Measurements from ENCODE around the gene VAPA. TPM values are rescaled to one million over a fixed set of nuclear protein-coding genes. Genes with fewer than 3 reads are reported as not detected.

The VAPA gene
- total and polyA plus RNA-seq, 2 of the 4 experiments (the other 2 are of a cell fraction): 199 to 206 TPM

- peak overlapping the region; percentile 0; the same call in 1 of the 2 replicates for H3K18ac ChIP-seq (ENCODE audit: low read depth, low read length)
- peaks cover 2% of the 10 kb centered on the region; the same call in 1 of the 2 replicates for H3K27me3 ChIP-seq (ENCODE audit: control insufficient read depth, insufficient read depth, low read length)
- peak overlapping the region; percentile 40 for H2BK5ac ChIP-seq (ENCODE audit: low read depth, low read length, poor library complexity, severe bottlenecking)
- H3K56ac ChIP-seq (ENCODE audit: extremely low read depth, insufficient read depth, low read length): no peak overlapping the region
- no peak overlapping the region for H2BK15ac ChIP-seq (ENCODE audit: low read depth, low read length)
- no CpG with 5 or more reads among the region's 2 CpGs for whole genome bisulfite sequencing, 2 experiments (ENCODE audit: extremely low coverage in 2 of 2, insufficient read length in 1 of 2)
- H4K8ac ChIP-seq (ENCODE audit: low read depth in 2 of 2, low read length in 2 of 2): no peak overlapping the region
- peak overlapping the region; percentile 54; the same call in 1 of the 2 replicates for H3K27ac ChIP-seq (ENCODE audit: insufficient read depth, low read length)
- H3K23ac ChIP-seq (ENCODE audit: low read depth, low read length): no peak overlapping the region
- H2BK120ac ChIP-seq (ENCODE audit: low read depth, low read length): peak overlapping the region; percentile 38; the same call in 1 of the 2 replicates
- no TSS peak for BruUV-seq (replicated peaks)
- H3K36me3 ChIP-seq (ENCODE audit: control insufficient read depth, insufficient read depth, low read length): no peaks in the 10 kb centered on the region
- peak overlapping the region; percentile 56; the same call in 1 of the 2 replicates for H2AK5ac ChIP-seq (ENCODE audit: low read depth, low read length)
- H3K4ac ChIP-seq (ENCODE audit: low read depth, low read length): peak overlapping the region; percentile 52
- H2AK9ac ChIP-seq (replicated peaks; ENCODE audit: low read depth, low read length, poor library complexity): no peak overlapping the region
- intact Hi-C loops (cut with micrococcal nuclease): loop anchor here (10.0 kb wide), 3 partner anchors 260 to 480 kb away; partner anchors contain the start of gene APCDD1
- no peak for TF ChIP-seq MAZ (IDR thresholded peaks at IDR 0.05; ENCODE audit: borderline replicate concordance, low read depth, low read length)
- TF ChIP-seq, protein P1, sequence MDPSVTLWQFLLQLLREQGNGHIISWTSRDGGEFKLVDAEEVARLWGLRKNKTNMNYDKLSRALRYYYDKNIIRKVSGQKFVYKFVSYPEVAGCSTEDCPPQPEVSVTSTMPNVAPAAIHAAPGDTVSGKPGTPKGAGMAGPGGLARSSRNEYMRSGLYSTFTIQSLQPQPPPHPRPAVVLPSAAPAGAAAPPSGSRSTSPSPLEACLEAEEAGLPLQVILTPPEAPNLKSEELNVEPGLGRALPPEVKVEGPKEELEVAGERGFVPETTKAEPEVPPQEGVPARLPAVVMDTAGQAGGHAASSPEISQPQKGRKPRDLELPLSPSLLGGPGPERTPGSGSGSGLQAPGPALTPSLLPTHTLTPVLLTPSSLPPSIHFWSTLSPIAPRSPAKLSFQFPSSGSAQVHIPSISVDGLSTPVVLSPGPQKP (IDR thresholded peaks at IDR 0.05; ENCODE audit: borderline replicate concordance, low read depth, low read length): no peak
- no peak for TF ChIP-seq MAFK (IDR thresholded peaks at IDR 0.05; ENCODE audit: low read depth, low read length)
- TF ChIP-seq, protein P2, sequence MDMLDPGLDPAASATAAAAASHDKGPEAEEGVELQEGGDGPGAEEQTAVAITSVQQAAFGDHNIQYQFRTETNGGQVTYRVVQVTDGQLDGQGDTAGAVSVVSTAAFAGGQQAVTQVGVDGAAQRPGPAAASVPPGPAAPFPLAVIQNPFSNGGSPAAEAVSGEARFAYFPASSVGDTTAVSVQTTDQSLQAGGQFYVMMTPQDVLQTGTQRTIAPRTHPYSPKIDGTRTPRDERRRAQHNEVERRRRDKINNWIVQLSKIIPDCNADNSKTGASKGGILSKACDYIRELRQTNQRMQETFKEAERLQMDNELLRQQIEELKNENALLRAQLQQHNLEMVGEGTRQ (IDR thresholded peaks at IDR 0.05; ENCODE audit: low read depth, low read length): no peak
- no peak for TF ChIP-seq MXI1 (IDR thresholded peaks at IDR 0.05; ENCODE audit: borderline replicate concordance, low read depth, low read length)
- TF ChIP-seq RFX5 (IDR thresholded peaks at IDR 0.05; ENCODE audit: low read depth, low read length): no peak
- no peak for TF ChIP-seq NFE2L2 (IDR thresholded peaks at IDR 0.05; ENCODE audit: low read depth, low read length)
- TF ChIP-seq RAD21 (IDR thresholded peaks at IDR 0.05; ENCODE audit: low read length): no peak
- TF ChIP-seq, protein P3, sequence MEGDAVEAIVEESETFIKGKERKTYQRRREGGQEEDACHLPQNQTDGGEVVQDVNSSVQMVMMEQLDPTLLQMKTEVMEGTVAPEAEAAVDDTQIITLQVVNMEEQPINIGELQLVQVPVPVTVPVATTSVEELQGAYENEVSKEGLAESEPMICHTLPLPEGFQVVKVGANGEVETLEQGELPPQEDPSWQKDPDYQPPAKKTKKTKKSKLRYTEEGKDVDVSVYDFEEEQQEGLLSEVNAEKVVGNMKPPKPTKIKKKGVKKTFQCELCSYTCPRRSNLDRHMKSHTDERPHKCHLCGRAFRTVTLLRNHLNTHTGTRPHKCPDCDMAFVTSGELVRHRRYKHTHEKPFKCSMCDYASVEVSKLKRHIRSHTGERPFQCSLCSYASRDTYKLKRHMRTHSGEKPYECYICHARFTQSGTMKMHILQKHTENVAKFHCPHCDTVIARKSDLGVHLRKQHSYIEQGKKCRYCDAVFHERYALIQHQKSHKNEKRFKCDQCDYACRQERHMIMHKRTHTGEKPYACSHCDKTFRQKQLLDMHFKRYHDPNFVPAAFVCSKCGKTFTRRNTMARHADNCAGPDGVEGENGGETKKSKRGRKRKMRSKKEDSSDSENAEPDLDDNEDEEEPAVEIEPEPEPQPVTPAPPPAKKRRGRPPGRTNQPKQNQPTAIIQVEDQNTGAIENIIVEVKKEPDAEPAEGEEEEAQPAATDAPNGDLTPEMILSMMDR (conservative IDR thresholded peaks at IDR 0.05; ENCODE audit: low read depth, low read length): no peak
- TF ChIP-seq SMC3 (IDR thresholded peaks at IDR 0.05; ENCODE audit: low read depth, low read length): no peak
- TF ChIP-seq POLR2A (IDR thresholded peaks at IDR 0.05; ENCODE audit: low read depth, low read length): no peak
- TF ChIP-seq CHD1 (IDR thresholded peaks at IDR 0.05; ENCODE audit: low read depth, low read length): no peak
- peak overlapping the region; percentile 41; the same call in 1 of the 2 replicates for H2BK20ac ChIP-seq (ENCODE audit: low read depth, low read length)
- no peak overlapping the region for H2AFZ ChIP-seq (replicated peaks; ENCODE audit: low read length, poor library complexity)
- H3K9ac ChIP-seq (ENCODE audit: low read depth, low read length): no peak overlapping the region
- peaks cover 3% of the 10 kb centered on the region for H3K9me3 ChIP-seq (ENCODE audit: control insufficient read depth, insufficient read depth, low read length)
- no peak overlapping the region for H3K4me3 ChIP-seq (ENCODE audit: insufficient read depth, low read depth, low read length)
- in situ Hi-C loops (cut with MboI; ENCODE audit: low sequenced_read_pairs): loop anchor here (5.0 kb wide), 1 partner anchor 548 kb away; no protein-coding TSS in a partner anchor
- no peaks in the 10 kb centered on the region for H3K79me1 ChIP-seq (ENCODE audit: low read depth in 1 of 2, low read length in 2 of 2)
- H3K14ac ChIP-seq (replicated peaks; ENCODE audit: low read depth, low read length): peak overlapping the region; percentile 30
- H3K4me1 ChIP-seq (ENCODE audit: control insufficient read depth, insufficient read depth, low read length): peaks cover 6% of the 10 kb centered on the region
- peak overlapping the region; percentile 4 for H3K4me2 ChIP-seq (ENCODE audit: low read depth, low read length)
- peak; percentile 75 for ATAC-seq (ENCODE audit: low read depth)
- CTCF ChIA-PET: interaction anchor here (1.1 kb wide), 1 partner anchor 20 kb away, joined by 3 read pairs; no protein-coding TSS in a partner anchor
- peak; percentile 65 for DNase-seq
- H3K9me1 ChIP-seq (ENCODE audit: insufficient read depth, low read length): peaks cover 4% of the 10 kb centered on the region; the same call in 1 of the 2 replicates
- H4K91ac ChIP-seq (ENCODE audit: insufficient read depth, low read depth, low read length): no peak overlapping the region
- dilution Hi-C loops (cut with HindIII; ENCODE audit: low sequenced_read_pairs, unreplicated experiment): no loop called here
- H4K20me1 ChIP-seq (ENCODE audit: insufficient read depth, low read length): no peaks in the 10 kb centered on the region
- POLR2A ChIA-PET (ENCODE audit: unreplicated experiment): interaction anchor here (0.7 kb wide), 1 partner anchor 545 kb away, joined by 4 read pairs; no protein-coding TSS in a partner anchor
- H4K5ac ChIP-seq (ENCODE audit: low read depth, low read length): no peak overlapping the region; the same call in 1 of the 2 replicates
Measured at GRCh38 chr18:9974279-9974915, 60.6 kb downstream of the VAPA start.

Measured in IMR-90 (cell line).